Hematopoietic multipotent progenitor cell treated with erythropoietin and hydrocortisone succinate and interleukin-3 and kit ligand, for 8 days (in vitro differentiated cells): ENCODE measurements around the gene ANKH.

Source experiments
- DNase-seq: peaks from one replicate; pipeline ENCODE4 v3.0.0-alpha.2; 2015

Gene ANKH

GRCh38 chr5:14659821-14660607 lies 211.6 kb downstream of the ANKH start:
- DNase-seq, result peak; percentile 26

GRCh38 chr5:14656898-14657297 lies 214.7 kb downstream of the ANKH start:
- no peak for DNase-seq

- DNase-seq, result no peak
Observed at GRCh38 chr5:14655146-14655741, 216.3 kb downstream of the ANKH start.
